Heart left ventricle (tissue), 16 donors: ENCODE measurements around the gene SEMA4D. TPM values are rescaled to one million over a fixed set of nuclear protein-coding genes. Genes with fewer than 3 reads are reported as not detected.

Source experiments
- ATAC-seq, 4 donors: fragments of 200-7000 bp; cut with Tn5 transposase; one replicate each; pipeline ENCODE4 v1.9.1; 2020 to 2022; ENCODE audit warnings: moderate library complexity in 4 of 4, mild to moderate bottlenecking in 3 of 4, moderate number of reproducible peaks in 1 of 4
- DNase-seq, 5 donors: peaks; one replicate each; pipeline ENCODE4 v3.0.0-alpha.2; 2020
- H3K27ac ChIP-seq, 12 donors: fragments of 200-600 bp; sonication (generic) in 4 of 12; one replicate each; pipeline versions ENCODE4 v1.5.0 to v1.8.0; 2016 to 2022; ENCODE audit warnings: mild to moderate bottlenecking in 2 of 12
- H3K27me3 ChIP-seq, 9 donors: fragments of 200-600 bp; sonication (generic) in 2 of 9; one replicate each; pipeline versions ENCODE4 v1.5.1 to v1.8.0; 2016 to 2022; ENCODE audit warnings: mild to moderate bottlenecking in 3 of 9
- H3K36me3 ChIP-seq, 9 donors: fragments of 200-600 bp; sonication (generic) in 2 of 9; one replicate each; pipeline versions ENCODE4 v1.5.0 to v1.8.0; 2018 to 2022; ENCODE audit warnings: mild to moderate bottlenecking in 2 of 9
- H3K4me1 ChIP-seq, 12 donors: fragments of 200-600 bp; sonication (generic) in 4 of 12; one replicate each; pipeline versions ENCODE4 v1.5.0 to v1.8.0; 2016 to 2022; ENCODE audit warnings: mild to moderate bottlenecking in 3 of 12
- H3K4me3 ChIP-seq, 12 donors: fragments of 200-600 bp; sonication (generic) in 4 of 12; one replicate each; pipeline versions ENCODE4 v1.5.0 to v1.8.0; 2017 to 2022; ENCODE audit warnings: mild to moderate bottlenecking in 9 of 12, moderate library complexity in 4 of 12
- H3K9me3 ChIP-seq, 12 donors: fragments of 200-600 bp; sonication (generic) in 4 of 12; one replicate each; pipeline versions ENCODE4 v1.5.0 to v1.8.0; 2016 to 2022; ENCODE audit warnings: mild to moderate bottlenecking in 1 of 12
- POLR2A ChIP-seq, 2 donors: fragments of 450-650 bp; IDR thresholded peaks; one replicate each; pipeline ENCODE4 v1.6.1; 2017; ENCODE audit warnings: antibody characterized with exemption in 2 of 2, mild to moderate bottlenecking in 2 of 2, moderate library complexity in 2 of 2
- WGBS, 4 donors: extraction: QIAGEN DNeasy Blood & Tissue Kit in 2 of 4; methylation state at CpG; one replicate each; pipeline versions ENCODE4 v1.1.5 to v1.1.7; 2013 to 2018; 5-methylcytosine and 5-hydroxymethylcytosine counted together
- intact Hi-C, 10 donors: fragments of 100-400 bp; cut with DNase I; formaldehyde crosslinking; loops; one replicate each; pipeline versions ENCODE4 v1.11.1 to v1.14.2; 2022
- microRNA-seq, 4 donors: library from miRNA; unstranded; fragments of <30 nt; microRNA quantifications; one replicate each; pipeline versions ENCODE4 to v1.2.0, GENCODE V29; 2017 to 2020
- polyA plus RNA-seq, 2 donors: library from polyadenylated mRNA; stranded (reverse); fragments of 200-250 nt; gene quantifications; one replicate each; pipeline ENCODE4 v1.2.3, GENCODE V29; 2013
- total RNA-seq, 9 donors: library from RNA; depleted of rRNA in 2 of 9; stranded (reverse); fragments of >200 nt in 2 of 9; fragmentation: NEBNext Ultra II Directional in 3 of 9; extraction: Animal tissue kit (Norgen Biotek cat#: 25700) in 3 of 9; gene quantifications; one replicate each; pipeline versions ENCODE4 v1.1.0 to v1.2.4, GENCODE V29; 2016 to 2023
- TF ChIP-seq, protein P1 (sequence below), 12 donors: fragments of 200-600 bp; sonication (generic) in 4 of 12; IDR thresholded peaks; one replicate each; pipeline versions ENCODE4 v1.5.0 to v1.8.0; 2018 to 2022; ENCODE audit warnings: antibody characterized with exemption in 12 of 12, mild to moderate bottlenecking in 5 of 12
- donor health status: ischemic (EF 13 %, LVEDD 7.1; RV severe dilation, severe dysfunction).
- donor health status: healthy with polysubstance abuse.
- donor health status: DM: no; HTN: yes; CAD: no.
- donor health status: DM: no; HTN: no; CAD: no.
- donor health status: ischemic (EF 25% LVEDD 6.9; RV normal size, moderate dysfunction).
- donor health status: ischemic (EF 25% LVEDD 5.7; RV mildly dilated, moderate dysfunction).
- donor health status: healthy.
- donor health status: DM: yes; HTN: yes; CAD: no.
- donor health status: ischemic (EF 35%, LVEDD 5.7; RV mildly dilated, moderate dysfunction).
- donor health status: nonischemic (EF 11% LVEDD 7.7; RV severe dilation, severe dysfunction).
- donor health status: DM: yes; HTN: yes; CAD: no.
- donor health status: PGD.
- donor health status: ischemic (EF 29% LVEDD 5.4; RV normal size, mild dysfunction).
- donor health status: nonischemic (EF 23%, LVEDD 6.1; RV moderate dilation, normal function).

Gene SEMA4D
- total and polyA plus RNA-seq, 11 donors = 4.0 to 59.8 (median 20.2) TPM

GRCh38 chr9:89313842-89314241 lies 184.1 kb downstream of the SEMA4D start:
- H3K9me3 ChIP-seq = no peaks in the 10 kb centered on the region
- H3K4me1 ChIP-seq = peaks cover 0 to 55% (median 23%) of the 10 kb centered on the region in 12 donors
- no peak overlapping the region for H3K4me3 ChIP-seq
- H3K36me3 ChIP-seq = peaks cover 0 to 26% (median 0%) of the 10 kb centered on the region in 9 donors
- no peak overlapping the region for H3K27ac ChIP-seq
- TF ChIP-seq, protein P1, sequence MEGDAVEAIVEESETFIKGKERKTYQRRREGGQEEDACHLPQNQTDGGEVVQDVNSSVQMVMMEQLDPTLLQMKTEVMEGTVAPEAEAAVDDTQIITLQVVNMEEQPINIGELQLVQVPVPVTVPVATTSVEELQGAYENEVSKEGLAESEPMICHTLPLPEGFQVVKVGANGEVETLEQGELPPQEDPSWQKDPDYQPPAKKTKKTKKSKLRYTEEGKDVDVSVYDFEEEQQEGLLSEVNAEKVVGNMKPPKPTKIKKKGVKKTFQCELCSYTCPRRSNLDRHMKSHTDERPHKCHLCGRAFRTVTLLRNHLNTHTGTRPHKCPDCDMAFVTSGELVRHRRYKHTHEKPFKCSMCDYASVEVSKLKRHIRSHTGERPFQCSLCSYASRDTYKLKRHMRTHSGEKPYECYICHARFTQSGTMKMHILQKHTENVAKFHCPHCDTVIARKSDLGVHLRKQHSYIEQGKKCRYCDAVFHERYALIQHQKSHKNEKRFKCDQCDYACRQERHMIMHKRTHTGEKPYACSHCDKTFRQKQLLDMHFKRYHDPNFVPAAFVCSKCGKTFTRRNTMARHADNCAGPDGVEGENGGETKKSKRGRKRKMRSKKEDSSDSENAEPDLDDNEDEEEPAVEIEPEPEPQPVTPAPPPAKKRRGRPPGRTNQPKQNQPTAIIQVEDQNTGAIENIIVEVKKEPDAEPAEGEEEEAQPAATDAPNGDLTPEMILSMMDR (IDR thresholded peaks at IDR 0.05) = no peak
- no peak for TF ChIP-seq POLR2A (IDR thresholded peaks at IDR 0.05)
- DNase-seq = no peak
- no peaks in the 10 kb centered on the region for H3K27me3 ChIP-seq
- 65 to 87% (median 84%) methylated on average over 1 of the region's 1 CpG for WGBS, 4 donors
- ATAC-seq = no peak
- intact Hi-C loops = loop anchor here in 1 of 10 donors (10.0 kb wide), 1 partner anchor 129 kb away; no protein-coding TSS in a partner anchor

DNA sequence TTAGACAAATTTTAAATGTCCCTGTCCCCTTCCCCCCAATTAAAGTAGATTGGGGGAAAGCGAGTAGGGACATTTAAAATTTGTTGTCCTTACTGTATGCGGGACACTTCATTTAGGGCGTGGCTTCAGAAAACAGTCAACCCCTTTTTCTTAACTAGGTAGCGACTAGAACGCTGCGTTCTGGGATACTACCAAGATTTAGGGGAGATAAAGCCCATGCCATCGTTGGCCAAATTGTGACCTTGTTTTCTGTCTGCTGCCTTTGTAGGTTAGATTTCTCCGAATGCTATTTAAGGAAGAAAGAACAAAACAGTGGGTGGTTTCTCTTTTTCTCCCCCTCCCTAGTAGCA lies 185.7 kb downstream of the SEMA4D start:
- Histone ChIP-seq H3K36me3 (peaks cover 0 to 26% (median 4%) of the 10 kb centered on the region in 9 donors), H3K9me3 (no peaks in the 10 kb centered on the region), H3K4me1 (peaks cover 0 to 48% (median 20%) of the 10 kb centered on the region in 12 donors), H3K27me3 (no peaks in the 10 kb centered on the region), H3K4me3 (peak overlapping the region in 9 of 12 donors; percentile 67 to 89 (median 78)), H3K27ac (no peak overlapping the region)
- DNase-seq (no peak), ATAC-seq (no peak)
- WGBS, 4 donors = 0 to 5% (median 3%) methylated on average over 8 of the region's 8 CpGs
- no peak for TF ChIP-seq POLR2A (IDR thresholded peaks at IDR 0.05)
- TF ChIP-seq, protein P1 (IDR thresholded peaks at IDR 0.05) = no peak
- intact Hi-C loops = loop anchor here in 1 of 10 donors (10.0 kb wide), 1 partner anchor 127 kb away; no protein-coding TSS in a partner anchor

- H3K27ac ChIP-seq = peak overlapping the region in 10 of 12 donors; percentile 15 to 100 (median 99)
- H3K36me3 ChIP-seq = peaks cover 0 to 21% (median 6%) of the 10 kb centered on the region in 9 donors
- DNase-seq (peak in 1 of 5 donors; percentile 22), ATAC-seq (peak in 2 of 4 donors; percentile 1)
- H3K9me3 ChIP-seq = no peaks in the 10 kb centered on the region
- WGBS, 4 donors = 0 to 1% (median 1%) methylated on average over 37 to 54 of the region's 54 CpGs
- no peaks in the 10 kb centered on the region for H3K27me3 ChIP-seq
- intact Hi-C loops = loop anchor here in 1 of 10 donors (10.0 kb wide), 1 partner anchor 127 kb away; no protein-coding TSS in a partner anchor
- H3K4me1 ChIP-seq = peaks cover 0 to 42% (median 20%) of the 10 kb centered on the region in 12 donors
- TF ChIP-seq, protein P1 (IDR thresholded peaks at IDR 0.05) = no peak
- TF ChIP-seq POLR2A (IDR thresholded peaks at IDR 0.05) = no peak
- H3K4me3 ChIP-seq = peak overlapping the region; percentile 22 to 89 (median 72)
Measured at GRCh38 chr9:89311346-89312221, 186.3 kb downstream of the SEMA4D start.

Small RNA genes lying within 50 kb of the gene (microRNA-seq; reads per million reads assigned to microRNA genes)
- gene MIR3153 = 0 to 0.77 (median 0) reads per million in 4 donors

Other genes starting within 250 kb of the SEMA4D start
- 10 to 100 TPM in 1 of 9 donors, 1 to 10 TPM in 8; 2.2 to 17.1 (median 5.4) TPM for gene CKS2, start 186.9 kb downstream of the SEMA4D start, total RNA-seq
- 10 to 100 TPM in 1 of 2 donors, 1 to 10 TPM in 1; 9.5 to 37.9 TPM for gene CKS2, start 186.9 kb downstream of the SEMA4D start, polyA plus RNA-seq
- gene SECISBP2, start 179.6 kb downstream of the SEMA4D start, total RNA-seq = 10 to 100 TPM; 13.0 to 25.3 (median 15.5) TPM
- 10 to 100 TPM; 13.9 to 27.5 TPM for gene SECISBP2, start 179.6 kb downstream of the SEMA4D start, polyA plus RNA-seq
- 10 to 100 TPM in 8 of 9 donors, 1 to 10 TPM in 1; 9.9 to 45.5 (median 13.2) TPM for gene GADD45G, start 106.9 kb upstream of the SEMA4D start, total RNA-seq
- gene GADD45G, start 106.9 kb upstream of the SEMA4D start, polyA plus RNA-seq = 100 to 1,000 TPM in 1 of 2 donors, 10 to 100 TPM in 1; 37.3 to 118 TPM